ENCODE measurements around the gene KRTAP10-3.

DNA sequence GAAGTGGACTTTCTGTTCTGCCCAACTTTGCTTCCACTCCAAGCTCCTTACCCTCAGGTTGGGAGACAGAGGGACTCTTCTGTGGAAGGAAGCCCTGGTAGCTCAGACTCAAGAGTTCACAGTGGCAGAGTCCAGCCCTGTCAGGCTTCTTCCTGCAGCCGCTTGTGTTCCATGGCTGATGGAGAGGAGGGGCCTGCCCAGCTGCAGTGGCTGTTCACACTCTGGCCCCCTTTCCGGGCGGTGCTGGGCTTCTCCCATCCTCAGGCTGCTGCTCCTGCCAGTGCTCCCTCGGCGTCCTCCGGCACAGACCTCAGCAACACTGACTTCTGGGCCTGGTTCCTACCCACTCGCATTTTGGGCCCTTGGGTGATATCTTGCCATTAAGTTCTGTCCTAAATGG, 22.6 kb downstream of the KRTAP10-3 start:
- no peak for TF ChIP-seq CTCF (IDR thresholded peaks at IDR 0.05)
- TF ChIP-seq POLR2A (IDR thresholded peaks at IDR 0.05): no peak

All from heart left ventricle (tissue), 13 donors.